ENCODE results near the gene TRIM47. TPM values are rescaled to one million over a fixed set of nuclear protein-coding genes. Genes with fewer than 3 reads are reported as not detected.

TRIM47 gene
- total and polyA plus RNA-seq, 2 of the 13 experiments (the other 11 are each of a cell fraction or from before 2014, with no cell fraction given), result 33.5 to 82.0 TPM

- TF ChIP-seq ZFP90 (CRISPR knock-in tag; IDR thresholded peaks at IDR 0.05; ENCODE audit: borderline replicate concordance), result peak; percentile 68; the same call in 1 of the 2 replicates
- no peak for TF ChIP-seq BRCA1 (CRISPR knock-in tag; IDR thresholded peaks at IDR 0.05)
- TF ChIP-seq ZNF30 (CRISPR knock-in tag; IDR thresholded peaks at IDR 0.05), result no peak
- no peak for TF ChIP-seq ZNF367 (CRISPR knock-in tag; IDR thresholded peaks at IDR 0.05; ENCODE audit: borderline replicate concordance)
- TF ChIP-seq ZNF788 (CRISPR knock-in tag; IDR thresholded peaks at IDR 0.05; ENCODE audit: borderline replicate concordance), result peak; percentile 79; the same call in 1 of the 2 replicates
- TF ChIP-seq ZNF18 (CRISPR knock-in tag; IDR thresholded peaks at IDR 0.05; ENCODE audit: insufficient replicate concordance), result peak; percentile 85
- no peak; the same call in 1 of the 2 replicates for TF ChIP-seq ZNF335 (CRISPR knock-in tag; IDR thresholded peaks at IDR 0.05)
- TF ChIP-seq ZNF343 (CRISPR knock-in tag; IDR thresholded peaks at IDR 0.05), result peak; percentile 32; the same call in 1 of the 2 replicates
- no peak for TF ChIP-seq ZKSCAN8 (CRISPR knock-in tag; IDR thresholded peaks at IDR 0.05; ENCODE audit: borderline replicate concordance)
- no peak for TF ChIP-seq ZFP36L2 (CRISPR knock-in tag; IDR thresholded peaks at IDR 0.05)
- TF ChIP-seq ZNF142 (CRISPR knock-in tag; IDR thresholded peaks at IDR 0.05), result 0 out of 2 replicates have a peak, but pooled peaks have one; percentile 54
- TF ChIP-seq PRPF4 (IDR thresholded peaks at IDR 0.05; ENCODE audit: low read depth, low read length, poor library complexity, severe bottlenecking), result no peak
- TF ChIP-seq, protein P1, sequence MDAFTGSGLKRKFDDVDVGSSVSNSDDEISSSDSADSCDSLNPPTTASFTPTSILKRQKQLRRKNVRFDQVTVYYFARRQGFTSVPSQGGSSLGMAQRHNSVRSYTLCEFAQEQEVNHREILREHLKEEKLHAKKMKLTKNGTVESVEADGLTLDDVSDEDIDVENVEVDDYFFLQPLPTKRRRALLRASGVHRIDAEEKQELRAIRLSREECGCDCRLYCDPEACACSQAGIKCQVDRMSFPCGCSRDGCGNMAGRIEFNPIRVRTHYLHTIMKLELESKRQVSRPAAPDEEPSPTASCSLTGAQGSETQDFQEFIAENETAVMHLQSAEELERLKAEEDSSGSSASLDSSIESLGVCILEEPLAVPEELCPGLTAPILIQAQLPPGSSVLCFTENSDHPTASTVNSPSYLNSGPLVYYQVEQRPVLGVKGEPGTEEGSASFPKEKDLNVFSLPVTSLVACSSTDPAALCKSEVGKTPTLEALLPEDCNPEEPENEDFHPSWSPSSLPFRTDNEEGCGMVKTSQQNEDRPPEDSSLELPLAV (CRISPR knock-in tag; conservative IDR thresholded peaks at IDR 0.05; ENCODE audit: low read depth), result peak; percentile 93
- TF ChIP-seq PCBP2 (optimal IDR thresholded peaks at IDR 0.05; ENCODE audit: low read depth, low read length, poor library complexity, severe bottlenecking), result no peak
- no peak for TF ChIP-seq RFX1 (IDR thresholded peaks at IDR 0.05)
- 0 out of 2 replicates have a peak, but pooled peaks have one; percentile 15 for TF ChIP-seq ZFP41 (CRISPR knock-in tag; IDR thresholded peaks at IDR 0.05; ENCODE audit: borderline replicate concordance)
- TF ChIP-seq CREBL2 (CRISPR knock-in tag; IDR thresholded peaks at IDR 0.05; ENCODE audit: borderline replicate concordance), result peak; percentile 93; the same call in 1 of the 2 replicates
- no peak for TF ChIP-seq ZNF17 (CRISPR knock-in tag; IDR thresholded peaks at IDR 0.05)
- no peak for TF ChIP-seq MEF2D (CRISPR knock-in tag; IDR thresholded peaks at IDR 0.05)
- TF ChIP-seq ZBTB7B (CRISPR knock-in tag; IDR thresholded peaks at IDR 0.05), result 0 out of 2 replicates have a peak, but pooled peaks have one; percentile 38
Measured at GRCh38 chr17:75896415-75897159, 18.2 kb upstream of the TRIM47 start, which contains the start of gene TRIM65 (continued).

Data from HepG2 (cell line).